Urinary bladder (tissue), 4 donors: ENCODE results near the gene PPP2R5C. TPM values are rescaled to one million over a fixed set of nuclear protein-coding genes. Genes with fewer than 3 reads are reported as not detected.

ENCODE experiments used
- DNase-seq: peaks from one replicate; pipeline ENCODE4 v3.0.0-alpha.2; 2015; ENCODE audit errors: extremely low spot score
- H3K27ac ChIP-seq: one replicate; pipeline ENCODE4 v1.5.1; 2013; ENCODE audit warnings: low read depth, mild to moderate bottlenecking, moderate library complexity
- H3K36me3 ChIP-seq: one replicate; pipeline ENCODE4 v1.6.1; 2013; ENCODE audit warnings: mild to moderate bottlenecking, moderate library complexity; ENCODE audit not compliant: insufficient read depth
- H3K4me1 ChIP-seq: one replicate; pipeline ENCODE4 v1.6.1; 2013; ENCODE audit warnings: mild to moderate bottlenecking, moderate library complexity; ENCODE audit not compliant: insufficient read depth
- H3K4me3 ChIP-seq: one replicate; pipeline ENCODE4 v1.5.1; 2013; ENCODE audit warnings: low read depth, low read length
- WGBS: extraction: QIAGEN DNeasy Blood & Tissue Kit; methylation state at CpG from one replicate; pipeline ENCODE4 v1.1.7; 2013; 5-methylcytosine and 5-hydroxymethylcytosine counted together
- polyA plus RNA-seq: library from polyadenylated mRNA; stranded (reverse); fragments of 200-250 nt; gene quantifications from one replicate; pipeline ENCODE4 v1.2.3, GENCODE V29; 2013
- total RNA-seq: library from RNA; depleted of rRNA; stranded (reverse); fragments of >200 nt; gene quantifications from one replicate; pipeline ENCODE4 v1.2.3, GENCODE V29; 2014
- donor health status: healthy with polysubstance abuse.
- donor health status: healthy.

The PPP2R5C gene
- total and polyA plus RNA-seq, 2 donors = 85.4 to 118 TPM

DNA sequence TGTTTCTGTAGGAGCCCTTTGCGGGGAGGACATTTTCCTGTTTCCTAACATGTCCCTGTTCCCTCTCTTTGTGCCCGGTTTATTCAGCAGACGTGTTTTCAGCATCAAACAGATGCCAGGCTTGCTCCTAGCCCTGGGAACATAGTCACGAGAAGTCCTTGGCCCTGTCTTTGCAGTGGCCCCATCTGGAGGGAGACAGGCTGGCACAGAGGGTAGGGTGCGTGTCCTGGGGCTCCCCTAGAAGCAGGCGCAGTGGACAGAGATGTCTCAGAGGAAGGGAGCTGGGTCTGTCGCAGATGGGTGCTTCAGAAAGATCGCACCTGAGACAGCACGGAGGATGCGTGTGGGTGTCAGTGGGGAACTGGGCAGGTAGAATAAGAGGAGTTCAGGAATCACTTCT is 127.9 kb downstream of the PPP2R5C start:
- Histone ChIP-seq H3K27ac (no peak overlapping the region), H3K4me1 (no peaks in the 10 kb centered on the region), H3K36me3 (no peaks in the 10 kb centered on the region), H3K4me3 (no peak overlapping the region)
- 94% methylated on average over 10 of the region's 10 CpGs for WGBS
- DNase-seq = no peak

DNA sequence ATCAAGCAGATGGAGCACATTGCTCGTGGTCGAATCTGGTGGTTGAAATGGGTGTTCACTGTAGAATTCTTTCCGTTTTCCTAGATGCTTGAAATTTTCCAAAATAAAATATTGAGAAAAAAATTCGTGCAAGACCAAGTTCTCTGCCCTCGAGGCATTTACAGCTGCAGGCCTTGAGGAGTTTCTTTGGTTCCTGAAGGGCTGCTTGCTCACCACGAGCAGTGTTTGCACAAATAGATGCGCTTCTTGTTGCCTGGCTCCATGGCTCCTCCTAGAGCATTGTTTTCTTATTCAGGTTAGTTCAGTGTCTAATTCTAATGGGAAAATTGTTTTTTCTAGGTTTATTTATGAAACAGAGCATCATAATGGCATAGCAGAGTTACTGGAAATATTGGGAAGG is 128.4 kb downstream of the PPP2R5C start:
- no peaks in the 10 kb centered on the region for H3K4me1 ChIP-seq
- WGBS = 76% methylated on average over 7 of the region's 7 CpGs
- H3K36me3 ChIP-seq = no peaks in the 10 kb centered on the region
- H3K27ac ChIP-seq = no peak overlapping the region
- no peak overlapping the region for H3K4me3 ChIP-seq
- DNase-seq = no peak

DNA sequence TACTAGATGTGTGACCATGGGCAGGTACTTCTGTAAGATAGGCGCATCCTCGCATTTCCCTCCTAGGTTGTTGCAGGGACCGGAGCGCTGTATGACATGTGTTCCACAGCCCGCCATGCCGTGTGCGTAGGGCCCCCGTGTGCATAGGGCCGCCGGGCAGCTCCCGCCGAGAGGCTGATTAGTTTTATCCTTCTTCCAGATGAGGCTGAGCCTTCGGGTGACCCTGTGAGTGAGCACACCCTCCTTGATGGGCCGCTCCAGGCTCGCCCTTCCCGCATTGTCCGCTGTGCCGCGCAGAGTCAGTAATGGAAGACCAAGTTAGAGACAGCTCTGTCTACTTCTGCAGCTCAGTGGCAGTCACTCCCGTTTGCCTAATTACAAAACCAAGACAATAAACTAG is 130.0 kb downstream of the PPP2R5C start:
- Histone ChIP-seq H3K27ac (no peak overlapping the region), H3K4me1 (no peaks in the 10 kb centered on the region), H3K4me3 (no peak overlapping the region), H3K36me3 (peaks cover 2% of the 10 kb centered on the region)
- no peak for DNase-seq
- WGBS = 96% methylated on average over 20 of the region's 20 CpGs

DNA sequence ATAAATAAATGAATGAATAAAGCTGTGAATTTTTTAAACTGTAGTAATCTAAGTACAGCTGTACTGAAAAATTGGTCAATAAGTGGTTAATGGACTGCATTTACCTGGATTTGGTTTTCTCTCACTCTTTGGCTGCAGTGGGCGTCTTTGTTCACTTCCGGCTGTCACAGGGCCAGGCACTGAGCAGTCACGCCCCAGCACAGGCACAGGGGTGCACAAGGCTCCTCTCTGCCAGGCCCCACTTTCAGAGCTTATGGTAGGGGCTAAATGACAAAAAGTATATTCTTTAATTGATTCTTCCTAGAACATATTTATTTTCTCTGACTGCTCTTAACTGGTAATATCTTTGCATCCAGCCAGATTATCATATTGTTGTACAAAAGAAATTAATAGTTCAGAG is 132.2 kb downstream of the PPP2R5C start:
- WGBS = 85% methylated on average over 3 of the region's 3 CpGs
- peaks cover 5% of the 10 kb centered on the region for H3K36me3 ChIP-seq
- no peak for DNase-seq
- H3K4me3 ChIP-seq = no peak overlapping the region
- no peaks in the 10 kb centered on the region for H3K4me1 ChIP-seq
- H3K27ac ChIP-seq = no peak overlapping the region

DNA sequence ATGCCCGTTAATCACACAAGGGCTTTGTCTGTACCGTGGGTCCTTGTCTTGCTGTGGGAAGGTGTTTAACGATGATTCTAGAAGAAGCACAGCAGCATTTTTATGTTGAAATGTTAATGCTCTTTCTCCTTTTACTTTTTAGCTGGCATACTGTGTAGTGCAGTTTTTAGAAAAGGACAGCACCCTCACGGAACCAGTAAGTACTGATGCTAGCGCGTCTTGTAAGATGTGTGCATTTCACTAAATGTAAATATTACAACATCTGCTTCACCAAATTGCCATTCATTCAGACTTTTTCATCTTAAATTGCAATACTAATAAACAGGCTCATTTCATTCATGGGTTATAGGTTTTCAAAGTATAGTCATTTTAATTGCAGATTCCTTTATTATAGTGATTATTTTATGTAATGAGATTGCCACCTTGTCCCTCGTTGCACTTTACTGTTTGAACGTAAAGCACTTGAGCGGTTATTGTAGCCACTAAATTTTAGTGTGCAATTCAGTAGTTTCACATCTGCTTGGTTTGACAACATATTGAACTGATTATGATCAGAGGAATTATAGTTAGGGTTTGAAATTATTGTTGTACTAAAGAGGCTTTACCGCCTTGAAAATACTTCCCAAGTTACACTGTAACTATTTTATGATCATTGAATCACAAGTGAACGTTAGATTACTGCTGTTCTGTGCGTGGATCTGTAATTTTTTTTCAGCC is 133.0 kb downstream of the PPP2R5C start:
- H3K27ac ChIP-seq = no peak overlapping the region
- 91% methylated on average over 12 of the region's 12 CpGs for WGBS
- no peaks in the 10 kb centered on the region for H3K4me1 ChIP-seq
- no peak for DNase-seq
- H3K4me3 ChIP-seq = no peak overlapping the region
- H3K36me3 ChIP-seq = peaks cover 5% of the 10 kb centered on the region

DNA sequence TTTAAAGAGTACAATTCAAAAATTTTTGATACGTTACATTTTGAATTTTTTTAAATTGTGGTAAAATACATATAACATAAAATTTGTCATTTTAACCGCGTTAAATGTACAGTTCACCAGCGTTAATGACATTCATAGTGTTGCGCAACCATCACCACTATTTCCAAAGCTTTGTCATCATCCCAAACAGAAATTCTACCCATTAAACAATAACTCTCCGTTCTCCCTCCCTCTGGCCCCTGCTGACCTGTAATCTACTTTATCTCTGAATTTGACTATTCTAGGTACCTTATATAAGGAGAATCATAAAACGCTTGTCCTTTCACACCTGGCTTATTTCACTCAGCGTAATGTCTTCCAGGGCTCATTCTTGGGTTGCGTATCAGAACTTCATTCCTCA is 133.7 kb downstream of the PPP2R5C start:
- H3K27ac ChIP-seq = no peak overlapping the region
- no peaks in the 10 kb centered on the region for H3K4me1 ChIP-seq
- peaks cover 5% of the 10 kb centered on the region for H3K36me3 ChIP-seq
- no peak for DNase-seq
- 94% methylated on average over 9 of the region's 9 CpGs for WGBS
- H3K4me3 ChIP-seq = no peak overlapping the region

DNA sequence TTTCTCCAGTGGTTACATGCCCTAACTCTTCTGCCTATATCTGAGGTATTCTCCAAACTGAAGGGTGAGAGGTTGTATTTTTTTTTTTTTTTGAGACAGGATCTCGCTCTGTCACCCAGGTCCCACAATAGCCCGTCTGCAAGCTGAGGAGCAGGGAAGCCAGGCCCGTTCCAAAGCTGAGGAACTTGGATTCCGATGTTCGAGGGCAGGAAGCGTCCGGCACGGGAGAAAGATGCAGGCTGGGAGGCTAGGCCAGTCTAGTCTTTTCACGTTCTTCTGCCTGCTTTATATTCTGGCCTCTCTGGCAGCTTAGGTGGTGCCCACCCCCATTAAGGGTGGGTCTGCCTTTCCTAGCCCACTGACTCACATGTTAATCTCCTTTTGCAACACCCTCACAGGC is 135.8 kb downstream of the PPP2R5C start:
- H3K4me3 ChIP-seq = no peak overlapping the region
- H3K4me1 ChIP-seq = no peaks in the 10 kb centered on the region
- peaks cover 11% of the 10 kb centered on the region for H3K36me3 ChIP-seq
- H3K27ac ChIP-seq = no peak overlapping the region
- WGBS = 96% methylated on average over 9 of the region's 9 CpGs
- no peak for DNase-seq

DNA sequence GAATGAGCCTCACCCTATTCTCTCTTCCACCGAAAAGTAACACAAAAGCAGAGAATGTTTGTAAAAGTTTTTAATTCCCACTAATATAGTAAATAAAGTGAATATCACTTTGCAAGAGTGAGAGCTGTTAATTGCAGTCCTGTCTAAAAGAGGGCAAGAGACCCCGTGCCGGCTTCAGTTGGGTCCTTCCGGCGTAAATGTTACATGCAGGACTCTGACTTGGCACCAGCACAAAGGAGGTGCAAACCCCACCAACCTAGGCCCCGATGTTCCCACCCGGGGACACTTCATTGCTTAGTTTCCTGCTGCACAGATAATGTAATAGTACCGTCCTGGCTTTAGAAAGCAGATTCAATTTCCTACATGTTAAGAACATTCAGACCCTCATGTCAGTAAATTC is 136.9 kb downstream of the PPP2R5C start:
- WGBS = 97% methylated on average over 8 of the region's 8 CpGs
- Histone ChIP-seq H3K4me3 (no peak overlapping the region), H3K36me3 (peaks cover 13% of the 10 kb centered on the region), H3K4me1 (no peaks in the 10 kb centered on the region), H3K27ac (no peak overlapping the region)
- no peak for DNase-seq

DNA sequence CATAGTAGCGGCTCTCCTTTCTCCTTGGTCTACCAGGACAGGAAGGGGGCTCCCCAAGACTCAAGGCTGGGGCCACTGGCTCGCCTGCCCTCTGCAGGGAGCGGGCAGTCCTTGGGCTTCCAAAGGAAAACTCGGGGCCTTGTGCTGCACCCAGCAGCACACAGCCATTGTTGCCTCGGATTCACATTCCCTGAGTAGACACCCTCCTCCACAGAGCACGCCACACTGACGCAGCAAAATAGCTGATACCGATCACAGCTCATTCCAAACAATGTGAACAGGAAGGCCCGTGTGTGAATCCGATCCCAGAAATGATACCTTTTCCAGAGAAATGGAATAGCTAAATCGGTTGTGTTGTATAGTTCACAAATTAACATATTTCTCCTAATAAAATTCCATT is 137.8 kb downstream of the PPP2R5C start:
- H3K4me3 ChIP-seq = no peak overlapping the region
- peaks cover 14% of the 10 kb centered on the region for H3K36me3 ChIP-seq
- no peak overlapping the region for H3K27ac ChIP-seq
- 95% methylated on average over 11 of the region's 11 CpGs for WGBS
- no peak for DNase-seq
- no peaks in the 10 kb centered on the region for H3K4me1 ChIP-seq

DNA sequence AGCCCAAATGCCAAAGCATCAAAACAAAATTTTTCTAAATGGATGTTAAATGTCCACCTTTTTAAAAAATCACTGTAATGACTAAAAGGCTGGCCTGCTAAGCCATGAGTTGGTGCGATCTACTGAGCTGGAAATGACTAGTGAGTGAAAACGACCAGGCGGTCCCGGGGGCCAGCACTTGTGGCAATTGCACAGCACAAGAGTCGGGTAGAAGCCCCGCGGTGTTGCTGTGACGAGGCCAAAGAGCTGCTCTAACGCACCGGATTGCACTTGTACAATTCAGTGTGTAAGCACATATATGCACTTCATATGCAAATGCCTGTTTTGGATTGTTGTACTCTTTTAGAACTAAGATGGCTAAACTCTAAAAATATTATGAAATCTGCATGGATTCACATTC is 138.7 kb downstream of the PPP2R5C start:
- WGBS = 95% methylated on average over 10 of the region's 10 CpGs
- no peak overlapping the region for H3K27ac ChIP-seq
- peaks cover 14% of the 10 kb centered on the region for H3K36me3 ChIP-seq
- H3K4me3 ChIP-seq = no peak overlapping the region
- H3K4me1 ChIP-seq = no peaks in the 10 kb centered on the region
- no peak for DNase-seq

DNA sequence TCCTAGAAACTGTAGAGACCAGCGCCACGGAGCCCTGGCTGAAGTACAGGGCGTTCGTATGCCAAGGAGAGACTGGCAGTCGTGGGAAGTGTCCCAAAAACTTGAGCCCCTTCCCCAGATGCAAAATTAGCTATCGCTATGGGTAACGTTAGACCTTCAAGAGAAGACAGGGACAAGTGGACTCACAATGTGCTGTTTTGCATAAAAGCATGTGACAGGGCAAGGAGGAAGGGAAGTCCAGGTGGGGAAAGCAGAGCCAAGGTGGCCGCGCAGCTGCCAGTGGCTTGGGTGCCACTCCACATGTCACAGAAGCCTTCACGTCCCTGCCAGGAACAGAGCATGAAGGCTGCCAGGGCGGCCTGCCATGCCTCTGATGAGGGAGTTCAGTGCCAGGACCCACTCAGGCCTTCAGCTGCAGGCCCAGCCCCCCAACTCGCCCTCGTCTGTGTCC is 141.6 kb downstream of the PPP2R5C start:
- peaks cover 11% of the 10 kb centered on the region for H3K36me3 ChIP-seq
- 90% methylated on average over 13 of the region's 13 CpGs for WGBS
- H3K4me3 ChIP-seq = no peak overlapping the region
- no peak overlapping the region for H3K27ac ChIP-seq
- H3K4me1 ChIP-seq = no peaks in the 10 kb centered on the region
- no peak for DNase-seq

DNA sequence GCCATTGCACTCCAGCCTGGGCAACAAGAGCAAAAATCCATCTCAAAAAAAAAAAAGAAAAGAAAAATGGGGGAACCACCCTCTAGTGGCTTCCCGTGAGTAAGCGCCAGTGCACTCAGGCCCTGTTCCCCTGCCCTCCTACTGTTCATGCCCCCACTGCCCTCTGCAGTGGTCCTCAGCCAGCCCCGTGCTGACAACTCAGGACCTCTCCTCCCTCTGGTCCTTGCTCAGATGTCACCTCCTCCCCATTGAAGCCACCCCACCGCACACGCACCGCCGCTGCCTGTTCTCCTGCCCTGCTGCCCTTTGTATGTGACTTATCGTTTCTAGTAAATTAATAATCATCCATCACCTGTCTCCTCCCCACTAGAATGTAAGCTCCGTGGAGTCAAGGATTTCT is 144.1 kb downstream of the PPP2R5C start:
- H3K4me3 ChIP-seq = no peak overlapping the region
- H3K27ac ChIP-seq = no peak overlapping the region
- WGBS = 89% methylated on average over 9 of the region's 9 CpGs
- peaks cover 11% of the 10 kb centered on the region for H3K36me3 ChIP-seq
- no peaks in the 10 kb centered on the region for H3K4me1 ChIP-seq
- no peak for DNase-seq

DNA sequence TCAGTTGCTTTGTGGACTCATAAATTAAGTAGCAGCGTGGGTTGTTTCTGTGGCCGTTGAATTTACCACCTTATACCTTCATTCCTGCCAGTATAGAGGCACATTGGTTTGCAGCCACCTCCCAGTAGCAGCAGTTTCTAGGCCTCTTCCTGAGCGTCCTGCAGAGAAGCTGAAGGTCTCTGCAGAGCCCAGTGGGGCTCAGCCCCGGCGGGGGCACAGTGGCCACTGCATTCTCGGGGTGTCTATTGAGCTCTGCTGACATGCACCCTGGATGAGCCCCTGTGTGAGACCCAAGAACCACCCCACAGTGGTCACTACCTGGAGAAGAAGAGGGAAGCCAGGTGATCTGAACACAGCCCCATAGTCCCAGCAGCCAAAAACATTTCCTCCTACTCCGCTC is 145.1 kb downstream of the PPP2R5C start:
- Histone ChIP-seq H3K4me1 (no peaks in the 10 kb centered on the region), H3K4me3 (no peak overlapping the region), H3K36me3 (peaks cover 9% of the 10 kb centered on the region), H3K27ac (no peak overlapping the region)
- DNase-seq = no peak
- WGBS = 94% methylated on average over 7 of the region's 7 CpGs

DNA sequence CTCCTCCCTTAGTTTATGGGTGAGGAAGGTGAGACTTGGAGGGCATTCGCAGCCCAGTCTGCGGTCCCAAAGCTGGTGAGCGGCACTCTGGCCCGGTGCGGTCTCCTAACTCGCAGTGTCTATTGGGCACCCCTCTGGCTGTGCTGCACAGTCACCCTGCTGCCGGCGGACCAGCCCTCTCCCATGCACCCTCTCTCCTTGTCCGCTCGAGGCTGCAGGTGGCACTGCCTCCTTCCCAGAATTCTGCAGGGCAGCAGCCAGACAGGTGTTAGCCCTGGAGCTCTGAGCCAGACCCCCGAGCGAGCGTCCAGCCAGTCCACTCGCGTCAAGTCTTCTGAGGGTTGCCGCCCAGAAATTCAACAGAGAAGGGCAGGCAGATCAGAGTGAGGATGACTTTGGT is 146.1 kb downstream of the PPP2R5C start:
- DNase-seq = no peak
- Histone ChIP-seq H3K27ac (no peak overlapping the region), H3K4me3 (no peak overlapping the region), H3K36me3 (peaks cover 5% of the 10 kb centered on the region), H3K4me1 (no peaks in the 10 kb centered on the region)
- WGBS = 95% methylated on average over 16 of the region's 16 CpGs

DNA sequence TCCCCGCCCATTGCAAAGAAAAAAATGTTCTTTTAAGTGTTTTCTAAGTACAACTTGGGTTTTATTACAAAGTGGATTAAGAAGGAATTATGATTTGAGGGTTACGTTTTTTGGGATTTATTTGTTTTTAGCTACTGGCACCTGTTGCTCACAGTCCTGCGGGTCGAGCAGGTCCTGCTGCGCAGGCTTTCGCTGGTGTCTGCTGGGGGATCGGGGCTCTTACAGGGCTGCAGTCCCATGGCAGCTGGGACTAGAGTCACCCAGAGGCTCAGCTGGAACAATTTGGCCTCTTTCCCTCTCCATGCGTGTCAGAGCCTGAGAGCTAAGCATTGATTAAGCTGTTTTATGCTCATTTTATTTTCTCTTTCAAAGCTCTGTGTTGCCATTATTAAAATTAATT is 147.3 kb downstream of the PPP2R5C start:
- H3K4me3 ChIP-seq = no peak overlapping the region
- 85% methylated on average over 8 of the region's 8 CpGs for WGBS
- no peak overlapping the region for H3K27ac ChIP-seq
- DNase-seq = no peak
- H3K4me1 ChIP-seq = no peaks in the 10 kb centered on the region
- H3K36me3 ChIP-seq = peaks cover 4% of the 10 kb centered on the region
